Astrocyte (in vitro differentiated cells and primary cell): Measurements from ENCODE around the gene KRTAP9-7. TPM values are rescaled to one million over a fixed set of nuclear protein-coding genes. Genes with fewer than 3 reads are reported as not detected.
"Not testable (repeated sequence)": the region's sequence is repeated elsewhere in the genome, so short reads cannot be mapped to it uniquely, and the experiment has no call there.

Source experiments
- DNase-seq: peaks from one replicate; pipeline ENCODE4 v3.0.0-alpha.2; 2010; ENCODE audit warnings: low read depth
- FAIRE-seq: peaks from 2 replicates; lab custom pipeline; 2011; peaks lifted over from hg19 to GRCh38; lab: Jason Lieb, UNC
- H2AFZ ChIP-seq: 2 replicates; pipeline ENCODE4 v1.6.0; 2012; ENCODE audit warnings: low read depth, low read length, inconsistent platforms
- H3K27ac ChIP-seq: 2 replicates; pipeline ENCODE4 v1.5.1; 2011; ENCODE audit warnings: low read depth, low read length, inconsistent platforms
- H3K27me3 ChIP-seq: 2 replicates; pipeline ENCODE4 v1.6.0; 2011; ENCODE audit warnings: low read length, inconsistent platforms; ENCODE audit not compliant: insufficient read depth
- H3K36me3 ChIP-seq: 2 replicates; pipeline ENCODE4 v1.5.1; 2011; ENCODE audit warnings: low read length, inconsistent platforms; ENCODE audit not compliant: insufficient read depth
- H3K4me1 ChIP-seq: 2 replicates; pipeline ENCODE4 v1.5.1; 2011; ENCODE audit warnings: low read length, inconsistent platforms; ENCODE audit not compliant: insufficient read depth
- H3K4me2 ChIP-seq: 2 replicates; pipeline ENCODE4 v1.6.0; 2012; ENCODE audit warnings: low read length, inconsistent platforms
- H3K4me3 ChIP-seq: 2 replicates; pipeline ENCODE4 v1.5.1; 2011; ENCODE audit warnings: low read depth, mild to moderate bottlenecking, low read length, inconsistent platforms; ENCODE audit not compliant: insufficient read depth
- H3K79me2 ChIP-seq: 2 replicates; pipeline ENCODE4 v1.6.0; 2012; ENCODE audit warnings: mild to moderate bottlenecking, low read length, inconsistent platforms; ENCODE audit not compliant: insufficient read depth
- H3K9ac ChIP-seq: 2 replicates; pipeline ENCODE4 v1.6.0; 2012; ENCODE audit warnings: mild to moderate bottlenecking, low read length, inconsistent platforms
- H3K9me3 ChIP-seq: 2 replicates; pipeline ENCODE4 v1.5.1; 2012; ENCODE audit warnings: low read depth, mild to moderate bottlenecking, low read length, inconsistent platforms; ENCODE audit not compliant: insufficient read depth
- H4K20me1 ChIP-seq: 2 replicates; pipeline ENCODE4 v1.6.0; 2012; ENCODE audit warnings: low read length, inconsistent platforms; ENCODE audit not compliant: insufficient read depth
- H3K27ac Mint-ChIP-seq: one replicate; pipeline ENCODE4 v1.8.0; 2021; ENCODE audit warnings: mild to moderate bottlenecking, mixed read lengths; ENCODE audit not compliant: unreplicated experiment
- H3K27me3 Mint-ChIP-seq: one replicate; pipeline ENCODE4 v1.8.0; 2021; ENCODE audit warnings: low read depth, mixed read lengths; ENCODE audit not compliant: unreplicated experiment
- H3K36me3 Mint-ChIP-seq: one replicate; pipeline ENCODE4 v1.8.0; 2021; ENCODE audit warnings: low read depth, mixed read lengths; ENCODE audit not compliant: unreplicated experiment
- H3K4me1 Mint-ChIP-seq: one replicate; pipeline ENCODE4 v1.8.0; 2021; ENCODE audit warnings: low read depth, mixed read lengths; ENCODE audit not compliant: unreplicated experiment
- H3K4me3 Mint-ChIP-seq: one replicate; pipeline ENCODE4 v1.8.0; 2021; ENCODE audit warnings: mild to moderate bottlenecking, moderate library complexity, mixed read lengths; ENCODE audit not compliant: unreplicated experiment
- H3K9me3 Mint-ChIP-seq: one replicate; pipeline ENCODE4 v1.8.0; 2021; ENCODE audit warnings: mild to moderate bottlenecking, mixed read lengths; ENCODE audit not compliant: unreplicated experiment
- CTCF ChIP-seq: IDR thresholded peaks from 2 replicates; pipeline ENCODE4 v1.5.1; 2011; ENCODE audit warnings: low read depth, mild to moderate bottlenecking, inconsistent platforms, low read length, moderate library complexity; ENCODE audit not compliant: insufficient read depth
- EZH2 ChIP-seq: IDR thresholded peaks from 2 replicates; pipeline ENCODE4 v1.6.1; 2012; ENCODE audit warnings: mild to moderate bottlenecking, low read length, inconsistent platforms; ENCODE audit not compliant: insufficient read depth
- total RNA-seq: library from RNA; stranded (reverse); gene quantifications from 2 replicates; pipeline ENCODE4 v1.2.1, GENCODE V29; 2021

KRTAP9-7 gene
- total RNA-seq, 1 donor from 2014 or later = not detected

GRCh38 chr17:41237949-41238437 is 37.5 kb upstream of the KRTAP9-7 start, which contains the start of gene KRTAP9-8:
KRTAP9-8 (plus strand) TSS chr17:41237999; CDS start chr17:41238052, 53 bp downstream.
- not testable (repeated sequence) for H3K9me3 Mint-ChIP-seq, DNase-seq, H3K4me1 Mint-ChIP-seq, H3K79me2 ChIP-seq, H4K20me1 ChIP-seq, H2AFZ ChIP-seq, H3K27me3 ChIP-seq, H3K36me3 Mint-ChIP-seq, H3K27ac ChIP-seq, H3K9ac ChIP-seq, H3K36me3 ChIP-seq, H3K4me2 ChIP-seq, H3K4me3 ChIP-seq, H3K4me3 Mint-ChIP-seq, FAIRE-seq, H3K27ac Mint-ChIP-seq, H3K4me1 ChIP-seq, H3K9me3 ChIP-seq
- H3K27me3 Mint-ChIP-seq = peaks cover 23% of the 10 kb centered on the region

GRCh38 chr17:41246995-41247787 is 28.3 kb upstream of the KRTAP9-7 start:
- peaks cover 35% of the 10 kb centered on the region for H3K27me3 Mint-ChIP-seq
- not testable (repeated sequence) for H3K4me2 ChIP-seq, H3K9me3 Mint-ChIP-seq, H3K27ac Mint-ChIP-seq, H3K36me3 ChIP-seq, H3K9ac ChIP-seq, H3K4me3 Mint-ChIP-seq, H3K9me3 ChIP-seq, H4K20me1 ChIP-seq, H3K4me1 ChIP-seq, H3K4me3 ChIP-seq, H3K27ac ChIP-seq, H3K36me3 Mint-ChIP-seq, FAIRE-seq, H3K27me3 ChIP-seq, H2AFZ ChIP-seq, H3K79me2 ChIP-seq, DNase-seq, H3K4me1 Mint-ChIP-seq

- H3K4me2 ChIP-seq, H3K9me3 Mint-ChIP-seq, H3K27ac Mint-ChIP-seq, H3K27me3 ChIP-seq, H4K20me1 ChIP-seq, H3K9me3 ChIP-seq, H3K79me2 ChIP-seq, H3K27ac ChIP-seq, FAIRE-seq, H3K4me1 ChIP-seq, H3K4me3 Mint-ChIP-seq, H3K4me3 ChIP-seq, H3K36me3 Mint-ChIP-seq, DNase-seq, H3K9ac ChIP-seq, H3K36me3 ChIP-seq, H2AFZ ChIP-seq, H3K4me1 Mint-ChIP-seq: not testable (repeated sequence)
- H3K27me3 Mint-ChIP-seq = peaks cover 39% of the 10 kb centered on the region
Measured at GRCh38 chr17:41249637-41250240, 25.8 kb upstream of the KRTAP9-7 start, which contains the start of gene KRTAP9-4. KRTAP9-4 (plus strand) TSS chr17:41249687; CDS start chr17:41249721, 34 bp downstream.

GRCh38 chr17:41251261-41251660 is 24.2 kb upstream of the KRTAP9-7 start:
- H3K27me3 ChIP-seq = peaks cover 3% of the 10 kb centered on the region

More at GRCh38 chr17:41251261-41251660, 24.2 kb upstream of the KRTAP9-7 start:
- DNase-seq (no peak), FAIRE-seq (no peak)
- Histone ChIP-seq H3K79me2 (no peaks in the 10 kb centered on the region), H4K20me1 (no peaks in the 10 kb centered on the region), H3K4me2 (no peak overlapping the region), H3K4me3 (no peak overlapping the region), H3K9me3 (no peaks in the 10 kb centered on the region), H3K9ac (no peak overlapping the region), H3K4me1 (no peaks in the 10 kb centered on the region), H3K27ac (no peak overlapping the region), H2AFZ (no peak overlapping the region), H3K36me3 (no peaks in the 10 kb centered on the region)
- H3K4me1 Mint-ChIP-seq = no peaks in the 10 kb centered on the region
- no peak overlapping the region for H3K27ac Mint-ChIP-seq
- no peaks in the 10 kb centered on the region for H3K36me3 Mint-ChIP-seq
- no peak overlapping the region for H3K4me3 Mint-ChIP-seq
- TF ChIP-seq CTCF (no peak), EZH2 (no peak)
- H3K9me3 Mint-ChIP-seq = no peaks in the 10 kb centered on the region
- H3K27me3 Mint-ChIP-seq = peaks cover 49% of the 10 kb centered on the region
